Astrocyte (in vitro differentiated cells and primary cell): ENCODE results near the gene LY9. TPM values are rescaled to one million over a fixed set of nuclear protein-coding genes. Genes with fewer than 3 reads are reported as not detected.

Source experiments
- DNase-seq: peaks from one replicate; pipeline ENCODE4 v3.0.0-alpha.2; 2010; ENCODE audit warnings: low read depth
- FAIRE-seq: peaks from 2 replicates; lab custom pipeline; 2011; peaks lifted over from hg19 to GRCh38; lab: Jason Lieb, UNC
- H2AFZ ChIP-seq: 2 replicates; pipeline ENCODE4 v1.6.0; 2012; ENCODE audit warnings: low read depth, low read length, inconsistent platforms
- H3K27ac ChIP-seq: 2 replicates; pipeline ENCODE4 v1.5.1; 2011; ENCODE audit warnings: low read depth, low read length, inconsistent platforms
- H3K27me3 ChIP-seq: 2 replicates; pipeline ENCODE4 v1.6.0; 2011; ENCODE audit warnings: low read length, inconsistent platforms; ENCODE audit not compliant: insufficient read depth
- H3K36me3 ChIP-seq: 2 replicates; pipeline ENCODE4 v1.5.1; 2011; ENCODE audit warnings: low read length, inconsistent platforms; ENCODE audit not compliant: insufficient read depth
- H3K4me1 ChIP-seq: 2 replicates; pipeline ENCODE4 v1.5.1; 2011; ENCODE audit warnings: low read length, inconsistent platforms; ENCODE audit not compliant: insufficient read depth
- H3K4me2 ChIP-seq: 2 replicates; pipeline ENCODE4 v1.6.0; 2012; ENCODE audit warnings: low read length, inconsistent platforms
- H3K4me3 ChIP-seq: 2 replicates; pipeline ENCODE4 v1.5.1; 2011; ENCODE audit warnings: low read depth, mild to moderate bottlenecking, low read length, inconsistent platforms; ENCODE audit not compliant: insufficient read depth
- H3K79me2 ChIP-seq: 2 replicates; pipeline ENCODE4 v1.6.0; 2012; ENCODE audit warnings: mild to moderate bottlenecking, low read length, inconsistent platforms; ENCODE audit not compliant: insufficient read depth
- H3K9ac ChIP-seq: 2 replicates; pipeline ENCODE4 v1.6.0; 2012; ENCODE audit warnings: mild to moderate bottlenecking, low read length, inconsistent platforms
- H3K9me3 ChIP-seq: 2 replicates; pipeline ENCODE4 v1.5.1; 2012; ENCODE audit warnings: low read depth, mild to moderate bottlenecking, low read length, inconsistent platforms; ENCODE audit not compliant: insufficient read depth
- H4K20me1 ChIP-seq: 2 replicates; pipeline ENCODE4 v1.6.0; 2012; ENCODE audit warnings: low read length, inconsistent platforms; ENCODE audit not compliant: insufficient read depth
- H3K27ac Mint-ChIP-seq: one replicate; pipeline ENCODE4 v1.8.0; 2021; ENCODE audit warnings: mild to moderate bottlenecking, mixed read lengths; ENCODE audit not compliant: unreplicated experiment
- H3K27me3 Mint-ChIP-seq: one replicate; pipeline ENCODE4 v1.8.0; 2021; ENCODE audit warnings: low read depth, mixed read lengths; ENCODE audit not compliant: unreplicated experiment
- H3K36me3 Mint-ChIP-seq: one replicate; pipeline ENCODE4 v1.8.0; 2021; ENCODE audit warnings: low read depth, mixed read lengths; ENCODE audit not compliant: unreplicated experiment
- H3K4me1 Mint-ChIP-seq: one replicate; pipeline ENCODE4 v1.8.0; 2021; ENCODE audit warnings: low read depth, mixed read lengths; ENCODE audit not compliant: unreplicated experiment
- H3K4me3 Mint-ChIP-seq: one replicate; pipeline ENCODE4 v1.8.0; 2021; ENCODE audit warnings: mild to moderate bottlenecking, moderate library complexity, mixed read lengths; ENCODE audit not compliant: unreplicated experiment
- H3K9me3 Mint-ChIP-seq: one replicate; pipeline ENCODE4 v1.8.0; 2021; ENCODE audit warnings: mild to moderate bottlenecking, mixed read lengths; ENCODE audit not compliant: unreplicated experiment
- CTCF ChIP-seq: IDR thresholded peaks from 2 replicates; pipeline ENCODE4 v1.5.1; 2011; ENCODE audit warnings: low read depth, mild to moderate bottlenecking, inconsistent platforms, low read length, moderate library complexity; ENCODE audit not compliant: insufficient read depth
- EZH2 ChIP-seq: IDR thresholded peaks from 2 replicates; pipeline ENCODE4 v1.6.1; 2012; ENCODE audit warnings: mild to moderate bottlenecking, low read length, inconsistent platforms; ENCODE audit not compliant: insufficient read depth
- total RNA-seq: library from RNA; stranded (reverse); gene quantifications from 2 replicates; pipeline ENCODE4 v1.2.1, GENCODE V29; 2021

LY9 gene
- total RNA-seq, 1 donor from 2014 or later: not detected

DNA sequence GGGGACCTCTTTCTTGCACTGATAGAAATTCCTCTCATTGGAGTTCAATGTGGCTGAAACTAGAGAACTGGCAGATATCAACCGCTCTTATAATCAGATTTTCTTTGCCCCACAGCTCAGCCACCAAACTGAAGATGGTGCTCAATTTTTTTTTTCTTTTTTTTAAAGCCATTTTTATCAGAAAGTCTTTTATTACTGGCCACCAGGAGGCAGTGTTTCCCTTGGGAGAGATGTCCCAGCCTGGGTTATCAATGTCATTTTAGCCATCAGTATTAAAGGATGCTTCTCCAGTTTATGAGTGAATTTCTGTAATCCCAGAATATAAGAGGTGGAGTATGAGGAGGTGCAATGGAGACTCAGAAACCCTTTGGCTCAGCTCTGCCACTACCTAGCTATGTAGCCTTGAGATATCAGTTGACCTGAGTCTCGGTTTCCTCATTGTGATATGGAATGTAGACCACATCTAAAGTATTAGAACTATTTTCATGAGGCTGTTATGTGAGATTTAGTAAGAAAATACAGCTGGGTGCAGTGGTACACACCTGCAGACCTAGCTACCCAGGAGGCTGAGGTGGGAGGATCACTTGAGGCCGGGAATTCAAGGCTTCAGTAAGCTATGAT, 39.1 kb downstream of the LY9 start:
- DNase-seq: peak; percentile 3
- no peak overlapping the region for H3K9ac ChIP-seq
- no peak overlapping the region for H3K4me3 ChIP-seq
- Mint-ChIP-seq H3K27me3 (peaks cover 21% of the 10 kb centered on the region), H3K9me3 (no peaks in the 10 kb centered on the region), H3K36me3 (no peaks in the 10 kb centered on the region), H3K4me1 (peaks cover 11% of the 10 kb centered on the region), H3K27ac (no peak overlapping the region), H3K4me3 (no peak overlapping the region)
- H4K20me1 ChIP-seq: no peaks in the 10 kb centered on the region
- H2AFZ ChIP-seq: no peak overlapping the region
- FAIRE-seq: no peak
- no peaks in the 10 kb centered on the region for H3K36me3 ChIP-seq
- H3K79me2 ChIP-seq: no peaks in the 10 kb centered on the region
- TF ChIP-seq CTCF (peak; percentile 50), EZH2 (no peak)
- H3K9me3 ChIP-seq: no peaks in the 10 kb centered on the region
- H3K4me2 ChIP-seq: no peak overlapping the region
- no peaks in the 10 kb centered on the region for H3K27me3 ChIP-seq
- no peak overlapping the region for H3K27ac ChIP-seq
- peaks cover 3% of the 10 kb centered on the region for H3K4me1 ChIP-seq

GRCh38 chr1:160835751-160836150, 39.8 kb downstream of the LY9 start:
- Histone ChIP-seq H3K79me2 (no peaks in the 10 kb centered on the region), H3K27me3 (no peaks in the 10 kb centered on the region), H3K27ac (no peak overlapping the region), H3K9me3 (no peaks in the 10 kb centered on the region), H3K36me3 (no peaks in the 10 kb centered on the region), H4K20me1 (no peaks in the 10 kb centered on the region), H3K4me1 (peaks cover 3% of the 10 kb centered on the region), H3K4me2 (no peak overlapping the region), H3K9ac (no peak overlapping the region), H2AFZ (no peak overlapping the region), H3K4me3 (no peak overlapping the region)
- TF ChIP-seq EZH2 (no peak), CTCF (no peak)
- Mint-ChIP-seq H3K27ac (no peak overlapping the region), H3K36me3 (no peaks in the 10 kb centered on the region), H3K4me1 (peaks cover 5% of the 10 kb centered on the region), H3K9me3 (no peaks in the 10 kb centered on the region), H3K4me3 (no peak overlapping the region), H3K27me3 (peaks cover 25% of the 10 kb centered on the region)
- FAIRE-seq (no peak), DNase-seq (no peak)

- peaks cover 30% of the 10 kb centered on the region for H3K27me3 Mint-ChIP-seq
- Histone ChIP-seq H2AFZ (no peak overlapping the region), H3K9me3 (no peaks in the 10 kb centered on the region), H3K36me3 (no peaks in the 10 kb centered on the region), H4K20me1 (no peaks in the 10 kb centered on the region), H3K4me3 (no peak overlapping the region), H3K9ac (no peak overlapping the region), H3K27ac (no peak overlapping the region), H3K79me2 (no peaks in the 10 kb centered on the region), H3K4me2 (no peak overlapping the region), H3K27me3 (no peaks in the 10 kb centered on the region), H3K4me1 (peaks cover 3% of the 10 kb centered on the region)
- FAIRE-seq (no peak), DNase-seq (no peak)
- no peak overlapping the region for H3K4me3 Mint-ChIP-seq
- no peak overlapping the region for H3K27ac Mint-ChIP-seq
- H3K4me1 Mint-ChIP-seq: peaks cover 3% of the 10 kb centered on the region
- TF ChIP-seq CTCF: no peak
- no peak for TF ChIP-seq EZH2
- no peaks in the 10 kb centered on the region for H3K36me3 Mint-ChIP-seq
- no peaks in the 10 kb centered on the region for H3K9me3 Mint-ChIP-seq
Measured at GRCh38 chr1:160836561-160836960, 40.6 kb downstream of the LY9 start.
